Neural cell (in vitro differentiated cells): ENCODE results near the gene UVRAG.

ENCODE experiments used
- EP300 ChIP-seq: fragments of 450-650 bp; conservative IDR thresholded peaks from 2 replicates; pipeline ENCODE4 v1.6.1; 2014; ENCODE audit warnings: antibody characterized with exemption, mild to moderate bottlenecking, moderate library complexity; ENCODE audit not compliant: poor library complexity, severe bottlenecking
- EZH2 ChIP-seq: fragments of 200-600, 300-800 bp; shearing (Covaris generic), sonication (generic); IDR thresholded peaks from 2 replicates; pipeline ENCODE4 v1.6.1; 2014; ENCODE audit warnings: antibody characterized with exemption, low read length, borderline replicate concordance, mild to moderate bottlenecking; ENCODE audit not compliant: insufficient read depth, poor library complexity, severe bottlenecking
- MXI1 ChIP-seq: fragments of 450-650 bp; conservative IDR thresholded peaks from 2 replicates; pipeline ENCODE4 v1.6.1; 2014; ENCODE audit warnings: antibody characterized with exemption, mild to moderate bottlenecking; ENCODE audit not compliant: poor library complexity, severe bottlenecking
- POLR2AphosphoS5 ChIP-seq: IDR thresholded peaks from 2 replicates; pipeline ENCODE4 v1.6.1; 2012
- RAD21 ChIP-seq: fragments of 450-650 bp; conservative IDR thresholded peaks from 2 replicates; pipeline ENCODE4 v1.6.1; 2014; ENCODE audit warnings: antibody characterized with exemption, mild to moderate bottlenecking, moderate library complexity
- SMC3 ChIP-seq: fragments of 450-650 bp; conservative IDR thresholded peaks from 2 replicates; pipeline ENCODE4 v1.6.1; 2014; ENCODE audit warnings: antibody characterized with exemption, mild to moderate bottlenecking, moderate library complexity; ENCODE audit not compliant: poor library complexity
- TAF1 ChIP-seq: IDR thresholded peaks from 2 replicates; pipeline ENCODE4 v1.6.1; 2012; ENCODE audit warnings: low read depth
- TF ChIP-seq, protein P1 (sequence below): fragments of 450-650 bp; IDR thresholded peaks from 2 replicates; pipeline ENCODE4 v1.5.1; 2014; ENCODE audit warnings: antibody characterized with exemption, mild to moderate bottlenecking, moderate library complexity; ENCODE audit not compliant: poor library complexity, severe bottlenecking
- TF ChIP-seq, protein P2 (sequence below): IDR thresholded peaks from 2 replicates; pipeline ENCODE4 v1.6.1; 2012; ENCODE audit warnings: borderline replicate concordance

DNA sequence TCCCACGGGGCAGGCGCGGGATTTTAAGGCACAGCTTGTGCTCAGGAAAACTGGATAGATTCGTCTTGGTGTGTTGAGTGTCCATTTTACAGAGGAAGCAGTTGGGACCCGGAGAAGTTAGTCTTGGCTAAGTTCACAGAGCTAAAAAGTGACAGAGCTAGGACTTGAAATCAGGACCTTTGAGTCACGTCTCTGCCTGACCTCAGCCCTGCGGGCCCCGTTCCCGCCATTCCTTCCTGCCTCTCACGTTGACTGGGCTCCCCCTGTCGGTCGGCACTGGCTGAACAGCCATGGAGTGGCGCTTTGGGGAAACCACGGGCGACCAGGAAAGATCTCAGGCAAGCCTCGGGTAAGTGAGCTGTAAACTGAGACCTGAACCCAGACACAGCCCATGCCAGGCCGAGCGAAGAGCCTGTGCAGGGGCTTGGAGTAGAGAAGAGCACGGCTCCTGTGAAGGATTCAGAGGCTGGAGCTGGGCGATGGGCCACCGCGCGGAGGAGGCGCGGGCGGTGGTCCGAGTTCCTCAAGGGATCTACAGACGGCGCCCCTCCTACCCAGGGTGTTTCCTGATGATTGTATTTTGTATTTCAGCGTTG lies 337.2 kb downstream of the UVRAG start:
- TF ChIP-seq EP300 (no peak), RAD21 (no peak), POLR2AphosphoS5 (no peak), EZH2 (no peak), TAF1 (no peak), SMC3 (peak; percentile 25), MXI1 (no peak)
- TF ChIP-seq, protein P1, sequence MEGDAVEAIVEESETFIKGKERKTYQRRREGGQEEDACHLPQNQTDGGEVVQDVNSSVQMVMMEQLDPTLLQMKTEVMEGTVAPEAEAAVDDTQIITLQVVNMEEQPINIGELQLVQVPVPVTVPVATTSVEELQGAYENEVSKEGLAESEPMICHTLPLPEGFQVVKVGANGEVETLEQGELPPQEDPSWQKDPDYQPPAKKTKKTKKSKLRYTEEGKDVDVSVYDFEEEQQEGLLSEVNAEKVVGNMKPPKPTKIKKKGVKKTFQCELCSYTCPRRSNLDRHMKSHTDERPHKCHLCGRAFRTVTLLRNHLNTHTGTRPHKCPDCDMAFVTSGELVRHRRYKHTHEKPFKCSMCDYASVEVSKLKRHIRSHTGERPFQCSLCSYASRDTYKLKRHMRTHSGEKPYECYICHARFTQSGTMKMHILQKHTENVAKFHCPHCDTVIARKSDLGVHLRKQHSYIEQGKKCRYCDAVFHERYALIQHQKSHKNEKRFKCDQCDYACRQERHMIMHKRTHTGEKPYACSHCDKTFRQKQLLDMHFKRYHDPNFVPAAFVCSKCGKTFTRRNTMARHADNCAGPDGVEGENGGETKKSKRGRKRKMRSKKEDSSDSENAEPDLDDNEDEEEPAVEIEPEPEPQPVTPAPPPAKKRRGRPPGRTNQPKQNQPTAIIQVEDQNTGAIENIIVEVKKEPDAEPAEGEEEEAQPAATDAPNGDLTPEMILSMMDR, result peak; percentile 38
- TF ChIP-seq, protein P2, sequence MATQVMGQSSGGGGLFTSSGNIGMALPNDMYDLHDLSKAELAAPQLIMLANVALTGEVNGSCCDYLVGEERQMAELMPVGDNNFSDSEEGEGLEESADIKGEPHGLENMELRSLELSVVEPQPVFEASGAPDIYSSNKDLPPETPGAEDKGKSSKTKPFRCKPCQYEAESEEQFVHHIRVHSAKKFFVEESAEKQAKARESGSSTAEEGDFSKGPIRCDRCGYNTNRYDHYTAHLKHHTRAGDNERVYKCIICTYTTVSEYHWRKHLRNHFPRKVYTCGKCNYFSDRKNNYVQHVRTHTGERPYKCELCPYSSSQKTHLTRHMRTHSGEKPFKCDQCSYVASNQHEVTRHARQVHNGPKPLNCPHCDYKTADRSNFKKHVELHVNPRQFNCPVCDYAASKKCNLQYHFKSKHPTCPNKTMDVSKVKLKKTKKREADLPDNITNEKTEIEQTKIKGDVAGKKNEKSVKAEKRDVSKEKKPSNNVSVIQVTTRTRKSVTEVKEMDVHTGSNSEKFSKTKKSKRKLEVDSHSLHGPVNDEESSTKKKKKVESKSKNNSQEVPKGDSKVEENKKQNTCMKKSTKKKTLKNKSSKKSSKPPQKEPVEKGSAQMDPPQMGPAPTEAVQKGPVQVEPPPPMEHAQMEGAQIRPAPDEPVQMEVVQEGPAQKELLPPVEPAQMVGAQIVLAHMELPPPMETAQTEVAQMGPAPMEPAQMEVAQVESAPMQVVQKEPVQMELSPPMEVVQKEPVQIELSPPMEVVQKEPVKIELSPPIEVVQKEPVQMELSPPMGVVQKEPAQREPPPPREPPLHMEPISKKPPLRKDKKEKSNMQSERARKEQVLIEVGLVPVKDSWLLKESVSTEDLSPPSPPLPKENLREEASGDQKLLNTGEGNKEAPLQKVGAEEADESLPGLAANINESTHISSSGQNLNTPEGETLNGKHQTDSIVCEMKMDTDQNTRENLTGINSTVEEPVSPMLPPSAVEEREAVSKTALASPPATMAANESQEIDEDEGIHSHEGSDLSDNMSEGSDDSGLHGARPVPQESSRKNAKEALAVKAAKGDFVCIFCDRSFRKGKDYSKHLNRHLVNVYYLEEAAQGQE, result no peak
